Fibroblast of the aortic adventitia (primary cell): ENCODE results near the gene ACTRT1. TPM values are rescaled to one million over a fixed set of nuclear protein-coding genes. Genes with fewer than 3 reads are reported as not detected.

Experiments
- DNase-seq: peaks from one replicate; pipeline ENCODE4 v3.0.0-alpha.2; 2010; ENCODE audit warnings: low read depth
- H3K4me3 ChIP-seq: 2 replicates; pipeline ENCODE4 v1.5.1; 2011; ENCODE audit warnings: low read depth, mild to moderate bottlenecking, control low read depth, low read length, moderate library complexity
- CTCF ChIP-seq: IDR thresholded peaks from 2 replicates; pipeline ENCODE4 v1.5.1; 2011; ENCODE audit warnings: mild to moderate bottlenecking, low read length, control low read depth, inconsistent platforms; ENCODE audit not compliant: insufficient read depth
- total RNA-seq: library from RNA; depleted of rRNA; stranded (reverse); fragments of >200 nt; gene quantifications from 2 replicates; pipeline ENCODE4 v1.2.3, GENCODE V29; 2012; ENCODE audit warnings: low replicate concordance

ACTRT1 gene
- total RNA-seq = not detected in 2 replicates

GRCh38 chrX:128052303-128052702, at the start of gene ACTRT1:
Gene ACTRT1, minus strand, starts transcription at chrX:128052403. Its CDS starts 197 bp downstream, at chrX:128052206.
- no peak within 1 kb of the TSS for H3K4me3 ChIP-seq
- no peak for TF ChIP-seq CTCF
- no peak for DNase-seq

GRCh38 chrX:128078545-128078944, 26.3 kb upstream of the ACTRT1 start:
- no peak overlapping the region for H3K4me3 ChIP-seq
- DNase-seq = no peak
- no peak for TF ChIP-seq CTCF

GRCh38 chrX:128057421-128057820, 5.2 kb upstream of the ACTRT1 start:
- TF ChIP-seq CTCF = no peak
- DNase-seq = no peak

GRCh38 chrX:128051526-128051925, 677 bp downstream of the ACTRT1 start:
- DNase-seq = no peak
- H3K4me3 ChIP-seq = no peak overlapping the region
- TF ChIP-seq CTCF = no peak

More at GRCh38 chrX:128057421-128057820, 5.2 kb upstream of the ACTRT1 start:
- H3K4me3 ChIP-seq = no peak overlapping the region

- no peak for DNase-seq
- no peak for TF ChIP-seq CTCF
- no peak overlapping the region for H3K4me3 ChIP-seq
Measured at GRCh38 chrX:128035318-128035717, 16.9 kb downstream of the ACTRT1 start.

- TF ChIP-seq CTCF = no peak
- H3K4me3 ChIP-seq = no peak overlapping the region
- no peak for DNase-seq
Measured at GRCh38 chrX:128021566-128021965, 30.6 kb downstream of the ACTRT1 start.

- no peak overlapping the region for H3K4me3 ChIP-seq
- TF ChIP-seq CTCF = no peak
- DNase-seq = peak; percentile 10
Measured at GRCh38 chrX:128020701-128021100, 31.5 kb downstream of the ACTRT1 start.
